ENCODE results near the gene ACO2.
"Not testable (repeated sequence)": the region's sequence is repeated elsewhere in the genome, so short reads cannot be mapped to it uniquely, and the experiment has no call there.

The ACO2 gene

DNA sequence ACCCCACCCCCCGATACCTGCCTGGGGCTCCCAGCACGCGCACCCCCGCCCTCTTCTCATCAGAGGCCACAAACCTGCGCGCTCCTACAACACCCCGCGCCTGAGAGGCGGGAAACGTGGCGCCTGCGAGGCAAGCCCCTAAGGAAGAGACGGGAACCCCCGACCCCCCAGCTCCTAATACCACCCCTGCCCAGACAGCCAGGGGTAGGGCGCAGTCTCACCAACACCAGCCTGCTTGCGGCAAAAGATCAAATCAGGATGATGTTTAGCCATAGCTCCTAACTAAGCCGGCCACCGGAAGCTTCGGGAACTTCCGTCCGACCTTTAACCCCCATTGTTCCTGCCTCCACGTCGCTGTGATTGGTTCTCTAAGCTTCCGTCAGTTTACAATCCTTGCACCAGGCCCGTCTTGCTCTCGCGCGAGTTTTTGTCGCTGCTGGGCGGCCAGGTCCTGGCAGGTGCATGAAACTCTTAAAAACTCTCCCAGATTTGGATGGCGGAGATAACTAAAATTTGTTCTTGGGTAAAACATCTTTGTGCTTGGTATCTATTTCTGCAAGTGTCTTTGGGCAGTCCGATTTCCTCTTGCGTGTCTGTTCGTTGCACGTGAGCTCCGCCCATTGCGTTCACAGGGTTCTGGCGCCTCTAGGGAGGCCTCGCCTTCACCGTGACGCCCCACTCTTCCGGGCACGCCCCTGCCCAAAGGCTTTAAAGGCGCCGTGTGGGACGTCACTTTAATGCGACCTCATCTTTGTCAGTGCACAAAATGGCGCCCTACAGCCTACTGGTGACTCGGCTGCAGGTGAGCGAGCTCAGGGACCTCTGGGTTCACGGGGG lies at the start of gene ACO2, which contains the start of gene PHF5A:
ACO2 (plus strand) TSS at position 737 of the 837 bp plus-strand sequence; CDS start at position 767, 30 bp downstream.
PHF5A (minus strand) TSS at position 312 of the 837 bp plus-strand sequence; CDS start at position 273, 39 bp downstream.
- DNase-seq: peak; percentile 100

- peak; percentile 72 for DNase-seq
Observed at GRCh38 chr22:41425660-41426365, 43.1 kb upstream of the ACO2 start.

- DNase-seq: no peak
Observed at GRCh38 chr22:41429232-41429950, 39.5 kb upstream of the ACO2 start.

DNA sequence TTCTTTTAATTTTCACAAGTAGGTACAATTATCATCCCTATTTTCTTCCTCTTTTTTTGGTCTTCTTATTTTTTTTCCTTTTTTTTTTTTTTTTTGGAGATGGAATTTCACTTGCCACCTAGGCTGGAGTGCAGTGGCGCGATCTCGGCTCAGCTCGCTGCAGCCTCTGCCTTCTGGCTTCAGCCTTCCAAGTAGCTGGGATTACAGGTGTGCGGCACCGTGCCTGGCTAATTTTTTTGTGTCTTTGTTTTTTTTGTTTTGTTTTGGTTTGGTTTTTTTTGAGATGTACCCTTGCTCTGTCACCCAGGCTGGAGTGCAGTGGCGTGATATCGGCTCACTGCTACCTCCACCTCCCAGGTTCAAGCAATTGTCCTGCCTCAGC lies 39.0 kb upstream of the ACO2 start:
- no peak for DNase-seq

DNA sequence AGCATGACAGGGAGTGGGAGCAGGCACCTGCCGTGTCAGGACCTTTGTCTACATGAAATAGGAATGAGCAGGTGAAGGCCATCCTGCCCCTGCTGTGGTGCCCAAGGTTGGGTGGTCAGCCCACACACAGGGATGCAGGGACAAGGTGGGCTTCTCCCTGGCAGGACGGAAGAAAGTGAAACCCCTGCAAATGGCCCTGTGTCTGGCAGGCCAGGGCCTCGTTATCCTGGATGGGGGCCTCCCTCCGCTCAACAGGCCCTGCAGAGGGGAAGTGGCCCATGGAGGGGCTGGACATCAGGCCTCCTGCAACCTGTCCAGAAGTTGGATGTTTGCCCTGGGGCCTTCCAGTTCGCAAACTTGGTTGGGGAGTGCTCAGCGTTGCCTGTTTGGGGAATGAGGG lies 37.3 kb upstream of the ACO2 start:
- no peak for DNase-seq

- DNase-seq: not testable (repeated sequence)
Observed at GRCh38 chr22:41433480-41433879, 35.4 kb upstream of the ACO2 start.

DNA sequence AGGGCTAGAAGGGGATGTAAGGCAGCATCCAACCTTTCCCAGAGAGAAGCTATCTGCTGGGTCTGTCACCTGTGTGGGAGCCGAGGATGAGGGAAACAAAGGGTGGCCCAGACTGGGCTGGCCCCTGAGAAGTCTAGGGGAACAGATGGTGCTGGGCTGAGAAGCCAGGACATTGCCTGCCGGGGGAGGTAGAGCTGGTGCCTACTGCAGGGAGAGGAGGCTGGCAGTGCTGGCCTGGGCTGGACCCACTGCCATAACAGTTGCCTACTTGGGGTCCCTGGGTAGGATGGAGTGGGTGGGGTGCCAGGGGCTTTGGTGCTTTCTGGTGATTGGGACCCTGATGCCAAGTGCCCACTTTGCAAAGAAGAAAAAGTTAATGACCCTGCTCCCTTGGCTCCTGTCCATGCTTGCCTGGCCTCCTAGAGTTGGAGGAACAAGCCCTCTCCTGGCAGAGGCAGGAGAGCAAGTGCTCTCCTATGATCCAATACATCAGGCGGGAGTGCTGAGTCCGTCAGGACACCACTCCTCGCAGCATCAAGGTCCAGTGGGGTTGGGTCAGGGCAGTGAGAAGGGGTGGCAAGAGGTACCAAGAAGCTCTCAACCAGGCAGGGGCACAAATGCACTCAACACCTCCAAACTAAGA lies 34.4 kb upstream of the ACO2 start:
- not testable (repeated sequence) for DNase-seq

GRCh38 chr22:41435560-41435959 lies 33.4 kb upstream of the ACO2 start:
- DNase-seq: no peak

- no peak for DNase-seq
Observed at GRCh38 chr22:41436322-41437113, 32.4 kb upstream of the ACO2 start.

GRCh38 chr22:41437198-41437597 lies 31.7 kb upstream of the ACO2 start:
- no peak for DNase-seq

- DNase-seq: not testable (repeated sequence)
Observed at GRCh38 chr22:41440511-41440910, 28.4 kb upstream of the ACO2 start.

DNA sequence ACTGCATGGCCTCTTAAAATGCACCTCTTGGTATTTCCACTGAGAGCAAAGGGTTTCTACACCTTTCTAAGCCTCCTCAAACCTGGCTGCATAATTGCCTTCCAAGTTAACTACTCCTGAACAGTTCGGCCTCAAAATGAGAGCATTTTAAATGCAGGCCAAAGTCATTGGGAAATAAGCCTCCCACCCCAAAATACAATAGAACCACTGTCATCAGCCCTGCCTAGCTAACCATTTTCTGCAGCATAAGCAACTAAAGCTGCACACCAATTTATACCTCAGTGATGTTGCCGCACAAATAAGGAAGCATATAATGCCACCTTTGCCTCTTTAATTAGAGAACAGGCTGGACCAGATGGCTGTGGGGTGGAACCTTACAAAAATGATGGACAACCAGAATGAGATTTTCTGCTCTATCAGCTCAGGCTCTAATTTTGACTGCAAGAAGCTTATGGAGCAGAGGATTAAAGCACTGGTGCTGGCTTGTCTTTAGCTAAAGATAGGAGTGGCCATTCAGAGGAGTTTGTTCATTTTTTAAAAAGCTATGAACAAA lies 26.6 kb upstream of the ACO2 start:
- no peak for DNase-seq

DNA sequence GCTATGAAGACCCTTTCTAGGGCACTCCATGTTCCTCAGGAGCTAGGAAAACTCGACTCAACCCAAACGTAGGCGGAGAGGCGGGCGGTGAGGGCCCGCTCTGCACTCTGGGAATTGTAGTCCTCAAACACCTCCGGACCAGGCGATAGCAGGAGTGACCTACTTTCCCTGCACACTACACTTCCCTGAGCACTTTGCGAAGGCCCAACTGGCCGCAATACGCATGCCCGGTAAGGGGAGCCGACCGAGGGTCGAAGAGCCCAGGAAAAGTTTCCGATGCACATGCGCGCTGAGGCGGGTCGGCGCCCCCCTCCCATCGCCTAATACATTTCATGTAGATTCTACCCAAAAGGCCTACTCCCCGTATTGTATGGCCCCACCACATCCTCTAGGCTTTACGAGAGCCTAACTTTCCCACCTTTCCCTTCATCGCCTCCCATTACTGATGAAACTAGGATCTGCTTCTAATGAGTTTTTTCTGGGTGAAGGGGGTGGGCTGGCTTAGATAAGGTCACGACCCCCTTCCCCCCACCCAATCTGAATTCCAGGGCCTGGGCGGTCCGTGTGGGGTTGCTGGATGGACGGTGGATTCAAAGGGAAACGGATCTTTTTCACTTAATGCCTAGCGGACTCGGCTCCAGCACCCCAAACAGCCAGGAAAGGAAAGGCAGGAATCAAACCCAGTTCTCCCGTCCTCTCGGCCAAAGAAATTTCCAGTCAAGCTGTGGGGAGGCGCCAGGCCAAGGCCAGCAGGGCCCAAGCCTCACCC lies 24.4 kb upstream of the ACO2 start:
- DNase-seq: peak; percentile 94

DNA sequence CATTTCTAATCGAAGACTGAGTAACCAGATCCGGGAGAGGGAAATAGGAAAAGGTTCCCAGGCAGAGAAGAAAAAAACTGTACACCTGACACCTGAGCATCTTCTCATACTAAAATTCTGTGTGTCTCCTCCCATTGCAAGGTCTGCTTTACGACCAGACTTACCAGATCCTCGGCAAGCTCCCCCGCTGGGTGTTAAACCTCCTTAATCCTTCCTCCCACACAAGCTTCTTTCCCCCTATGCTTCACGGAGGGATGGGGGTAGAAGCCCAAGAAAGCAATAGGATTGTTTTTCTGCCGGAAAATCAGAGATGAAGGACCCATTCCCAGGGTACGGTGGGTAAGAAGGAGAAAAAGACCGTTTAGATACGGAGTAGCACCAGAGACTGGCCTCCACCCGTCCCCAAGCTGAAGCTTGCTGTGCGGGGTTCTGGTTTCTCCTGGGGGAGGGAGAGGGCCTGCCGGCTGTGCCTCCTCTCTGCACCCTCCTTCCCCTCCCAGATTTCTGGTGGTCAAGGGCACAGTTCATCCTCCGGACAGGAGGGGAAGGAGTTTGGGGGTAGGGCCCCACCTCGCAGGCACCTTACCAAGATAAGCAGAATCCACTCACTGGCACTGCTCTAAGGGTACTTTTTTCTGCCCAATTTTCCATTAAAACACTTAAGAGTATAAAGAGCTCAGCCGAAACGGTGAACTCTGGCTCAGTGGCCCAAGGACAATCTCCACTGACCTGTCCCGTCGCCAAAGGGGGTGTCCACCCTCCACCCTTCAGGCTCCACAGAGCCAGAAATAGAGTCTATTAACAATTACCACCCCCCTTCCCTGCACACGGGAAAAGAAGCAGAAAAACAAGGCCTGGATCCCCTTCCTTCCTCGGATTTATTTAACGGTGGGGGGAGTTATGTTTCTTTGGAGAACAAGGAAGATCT lies 23.5 kb upstream of the ACO2 start:
- peak; percentile 72 for DNase-seq

DNA sequence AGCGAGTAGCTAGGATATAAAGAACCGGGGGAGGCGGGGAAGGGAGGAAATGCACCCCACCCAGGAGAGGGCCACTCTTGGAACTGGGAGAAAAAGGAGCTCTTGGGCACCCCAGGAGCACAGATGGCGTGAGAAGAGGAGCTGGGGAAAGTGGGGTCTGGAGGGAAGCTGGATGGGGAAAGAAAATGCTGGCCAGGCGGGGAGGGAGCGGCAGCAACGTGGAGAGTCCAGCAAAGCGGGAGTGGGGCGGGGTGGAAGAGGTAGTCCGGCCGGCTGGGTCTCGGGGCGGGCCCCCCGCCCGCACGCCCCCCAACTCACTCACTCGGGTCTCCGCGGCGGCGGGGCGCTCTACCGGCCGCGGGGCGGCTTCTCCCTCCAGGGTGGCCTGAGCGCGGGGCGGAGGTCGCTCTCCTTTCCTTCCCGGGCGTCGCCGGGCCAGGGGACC lies 22.8 kb upstream of the ACO2 start:
- no peak for DNase-seq

DNA sequence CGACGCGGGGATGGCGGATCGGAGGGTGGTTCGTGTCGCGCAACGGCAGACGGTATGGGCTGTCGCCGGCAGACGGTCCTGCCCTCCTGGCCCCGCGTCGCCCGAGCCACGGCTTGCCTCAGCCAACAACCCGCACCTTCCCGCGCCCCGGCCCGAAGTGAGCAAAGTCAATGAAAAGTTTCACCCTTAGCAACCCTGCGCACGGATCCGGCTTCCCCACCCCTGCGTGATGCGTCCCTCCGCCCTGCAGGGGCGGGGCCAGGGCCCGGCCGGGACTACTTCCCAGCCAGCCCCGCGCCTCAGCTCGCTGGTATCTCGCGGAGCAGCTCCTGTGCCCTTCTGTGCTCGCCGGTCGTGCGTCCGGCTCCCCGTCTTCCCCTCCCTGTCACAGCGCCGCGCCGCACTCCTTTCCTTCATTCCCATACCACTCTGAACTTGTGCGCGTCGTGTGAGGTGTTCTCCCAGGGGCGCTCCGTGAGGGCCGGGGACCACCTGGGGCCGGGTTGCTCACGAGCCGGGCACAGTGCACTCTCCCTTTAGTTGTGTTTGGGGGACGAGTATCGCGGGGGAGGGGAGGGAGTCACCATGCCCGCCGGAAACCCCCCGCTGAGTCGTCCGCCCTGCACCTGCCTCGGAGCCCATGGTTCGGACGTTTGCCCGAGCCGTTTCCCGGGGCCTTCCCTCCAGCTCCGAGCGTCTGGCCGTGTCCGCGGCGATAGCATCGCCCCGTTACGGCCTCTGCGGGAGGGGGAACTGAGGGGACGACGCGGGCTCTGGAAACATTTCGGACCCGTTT lies 22.1 kb upstream of the ACO2 start, which contains the start of gene TOB2:
TOB2 (minus strand) TSS at position 163 of the 796 bp plus-strand sequence. CDS start 9,456 bp downstream, outside the sequence.
- peak; percentile 98 for DNase-seq

DNA sequence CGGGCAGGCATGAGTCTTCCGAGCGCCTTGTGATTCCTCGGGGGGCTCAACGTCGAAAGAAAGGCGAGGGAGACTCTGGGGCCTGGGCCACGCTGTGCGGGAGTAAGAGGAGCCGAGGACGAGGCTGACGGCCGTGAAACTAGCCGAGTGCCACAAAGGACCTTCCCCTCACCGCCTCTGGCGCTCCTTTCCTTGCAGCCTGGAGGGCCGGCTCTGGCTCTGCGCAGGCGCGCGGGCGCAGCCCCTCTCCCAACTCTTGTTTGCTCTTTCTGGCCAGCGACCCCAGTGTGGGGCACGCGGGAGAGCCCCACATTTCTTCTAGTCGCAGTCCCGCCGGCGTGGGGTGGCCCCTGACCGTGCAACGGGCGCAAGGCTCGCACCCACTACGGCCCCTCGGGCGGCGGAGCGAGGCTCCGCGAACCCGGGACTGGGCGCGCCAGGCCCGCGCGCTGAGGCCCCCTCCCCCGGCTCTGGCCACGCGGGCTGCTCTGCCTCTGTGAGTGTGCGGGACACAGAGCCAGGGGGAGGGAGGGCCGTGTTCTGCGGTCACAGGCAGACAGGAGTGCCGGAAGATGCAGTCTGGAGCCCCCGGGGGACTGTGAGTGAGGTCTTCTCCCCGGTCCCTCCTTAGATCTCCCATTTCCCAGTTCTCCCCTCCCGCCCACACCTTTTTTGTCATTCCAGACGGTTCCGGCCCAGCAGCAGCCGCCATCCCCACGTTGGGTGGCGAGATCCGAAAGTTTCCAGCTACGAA lies 21.3 kb upstream of the ACO2 start:
- DNase-seq: peak; percentile 85

Measured in activated effector memory CD4-positive, alpha-beta T cell treated with anti-CD3 and anti-CD28 coated beads, Interleukin-2, amount 50 U/mL, for 16 hours (primary cell).